ENCODE results near the gene DYNLL1.
A peak's percentile ranks its signal among the peaks of the same experiment; 100 is the strongest.
"Not testable (repeated sequence)": the region's sequence is repeated elsewhere in the genome, so short reads cannot be mapped to it uniquely, and the experiment has no call there.

The DYNLL1 gene

GRCh38 chr12:120495731-120496412 is at the start of gene DYNLL1:
Gene DYNLL1, plus strand, starts transcription at chr12:120496113. Its CDS starts 309 bp downstream, at chr12:120496422.
- peak within 1 kb of the TSS; percentile 86 for H3K27ac Mint-ChIP-seq
- peak; percentile 97 for DNase-seq
- H3K27me3 Mint-ChIP-seq, result no peaks in the 10 kb centered on the region
- H3K4me3 Mint-ChIP-seq, result peak within 1 kb of the TSS; percentile 93
- H3K4me1 Mint-ChIP-seq, result peaks cover 45% of the 10 kb centered on the region
- CTCF ChIA-PET, result interaction anchor here (1.0 to 1.7 kb wide), 3 partner anchors 52 to 194 kb away, joined by 3 to 7 read pairs (median 4); partner anchors contain the start of gene SIRT4
- peaks cover 35% of the 10 kb centered on the region for H3K36me3 Mint-ChIP-seq
- no peaks in the 10 kb centered on the region for H3K9me3 Mint-ChIP-seq

GRCh38 chr12:120446844-120447178 is 49.1 kb upstream of the DYNLL1 start:
- not testable (repeated sequence) for H3K9me3 Mint-ChIP-seq, H3K27me3 Mint-ChIP-seq, DNase-seq
- H3K4me3 Mint-ChIP-seq, result peak overlapping the region; percentile 92
- peaks cover 40% of the 10 kb centered on the region for H3K4me1 Mint-ChIP-seq
- H3K36me3 Mint-ChIP-seq, result peaks cover 35% of the 10 kb centered on the region
- CTCF ChIA-PET, result interaction anchor here (0.8 kb wide), 1 partner anchor 237 kb away, joined by 3 read pairs; no protein-coding TSS in a partner anchor
- H3K27ac Mint-ChIP-seq, result peak overlapping the region; percentile 93

- CTCF ChIA-PET, result interaction anchor here (0.8 to 3.6 kb wide), 3 partner anchors 12 to 19 kb away, joined by 3 to 11 read pairs (median 3); no protein-coding TSS in a partner anchor
- Mint-ChIP-seq H3K27me3 (peaks cover 5% of the 10 kb centered on the region), H3K27ac (peak overlapping the region; percentile 72), H3K4me1 (peaks cover 40% of the 10 kb centered on the region), H3K4me3 (peak overlapping the region; percentile 92), H3K36me3 (peaks cover 31% of the 10 kb centered on the region), H3K9me3 (no peaks in the 10 kb centered on the region)
- DNase-seq, result no peak
Observed at GRCh38 chr12:120447992-120448391, 47.9 kb upstream of the DYNLL1 start.

- Mint-ChIP-seq H3K27ac (peak overlapping the region; percentile 33), H3K4me1 (peaks cover 13% of the 10 kb centered on the region), H3K36me3 (peaks cover 32% of the 10 kb centered on the region)
- CTCF ChIA-PET, result interaction anchor here (1.0 to 3.5 kb wide), 8 partner anchors 8 to 236 kb away, joined by 3 to 19 read pairs (median 5); partner anchors contain the start of gene SIRT4
- not testable (repeated sequence) for DNase-seq, H3K27me3 Mint-ChIP-seq, H3K4me3 Mint-ChIP-seq, H3K9me3 Mint-ChIP-seq
Observed at GRCh38 chr12:120452524-120452923, 43.4 kb upstream of the DYNLL1 start.

- Mint-ChIP-seq H3K4me3 (no peak overlapping the region), H3K9me3 (no peaks in the 10 kb centered on the region), H3K36me3 (peaks cover 31% of the 10 kb centered on the region), H3K27me3 (no peaks in the 10 kb centered on the region), H3K27ac (no peak overlapping the region), H3K4me1 (peaks cover 8% of the 10 kb centered on the region)
- CTCF ChIA-PET, result interaction anchor here (0.8 to 3.5 kb wide), 8 partner anchors 9 to 235 kb away, joined by 3 to 19 read pairs (median 5); partner anchors contain the start of gene SIRT4
- DNase-seq, result no peak
Observed at GRCh38 chr12:120453060-120453750, 42.7 kb upstream of the DYNLL1 start.

- Mint-ChIP-seq H3K9me3 (no peaks in the 10 kb centered on the region), H3K36me3 (peaks cover 37% of the 10 kb centered on the region), H3K27ac (no peak overlapping the region), H3K4me3 (no peak overlapping the region), H3K4me1 (peaks cover 6% of the 10 kb centered on the region), H3K27me3 (no peaks in the 10 kb centered on the region)
- peak; percentile 35 for DNase-seq
- CTCF ChIA-PET, result interaction anchor here (1.1 to 3.5 kb wide), 4 partner anchors 9 to 234 kb away, joined by 3 to 19 read pairs (median 4); no protein-coding TSS in a partner anchor
Observed at GRCh38 chr12:120453977-120454376, 41.9 kb upstream of the DYNLL1 start.

GRCh38 chr12:120455302-120455701 is 40.6 kb upstream of the DYNLL1 start:
- Mint-ChIP-seq H3K4me1 (peaks cover 3% of the 10 kb centered on the region), H3K27me3 (no peaks in the 10 kb centered on the region), H3K9me3 (no peaks in the 10 kb centered on the region), H3K36me3 (peaks cover 43% of the 10 kb centered on the region), H3K4me3 (no peak overlapping the region), H3K27ac (no peak overlapping the region)
- CTCF ChIA-PET, result interaction anchor here (0.6 to 3.5 kb wide), 4 partner anchors 8 to 192 kb away, joined by 3 to 19 read pairs (median 3); no protein-coding TSS in a partner anchor
- no peak for DNase-seq

GRCh38 chr12:120457133-120457532 is 38.8 kb upstream of the DYNLL1 start:
- no peak for DNase-seq
- Mint-ChIP-seq H3K27ac (peak overlapping the region; percentile 17), H3K36me3 (peaks cover 48% of the 10 kb centered on the region)

GRCh38 chr12:120460157-120460556 is 35.8 kb upstream of the DYNLL1 start:
- H3K36me3 Mint-ChIP-seq, result peaks cover 68% of the 10 kb centered on the region
- CTCF ChIA-PET, result interaction anchor here (0.7 to 1.6 kb wide), 2 partner anchors 8 to 9 kb away, joined by 3 to 6 read pairs; no protein-coding TSS in a partner anchor
- H3K27me3 Mint-ChIP-seq, result no peaks in the 10 kb centered on the region
- no peak for DNase-seq
- H3K27ac Mint-ChIP-seq, result no peak overlapping the region
- H3K4me3 Mint-ChIP-seq, result no peak overlapping the region
- H3K4me1 Mint-ChIP-seq, result no peaks in the 10 kb centered on the region
- no peaks in the 10 kb centered on the region for H3K9me3 Mint-ChIP-seq

More at GRCh38 chr12:120457133-120457532, 38.8 kb upstream of the DYNLL1 start:
- H3K9me3 Mint-ChIP-seq, result no peaks in the 10 kb centered on the region
- H3K4me1 Mint-ChIP-seq, result peaks cover 3% of the 10 kb centered on the region
- CTCF ChIA-PET, result interaction anchor here (1.1 to 3.6 kb wide), 3 partner anchors 9 to 13 kb away, joined by 3 to 14 read pairs (median 6); partner anchors contain the start of gene SRSF9
- H3K27me3 Mint-ChIP-seq, result no peaks in the 10 kb centered on the region
- H3K4me3 Mint-ChIP-seq, result no peak overlapping the region

- Mint-ChIP-seq H3K4me1 (peaks cover 14% of the 10 kb centered on the region), H3K27ac (no peak overlapping the region), H3K27me3 (no peaks in the 10 kb centered on the region), H3K36me3 (peaks cover 68% of the 10 kb centered on the region), H3K9me3 (no peaks in the 10 kb centered on the region), H3K4me3 (no peak overlapping the region)
- no peak for DNase-seq
- CTCF ChIA-PET, result interaction anchor here (0.9 to 3.2 kb wide), 2 partner anchors 9 to 18 kb away, joined by 3 to 19 read pairs; no protein-coding TSS in a partner anchor
Observed at GRCh38 chr12:120462099-120462640, 33.7 kb upstream of the DYNLL1 start.

- Mint-ChIP-seq H3K27me3 (no peaks in the 10 kb centered on the region), H3K9me3 (no peaks in the 10 kb centered on the region), H3K36me3 (peaks cover 65% of the 10 kb centered on the region), H3K27ac (no peak overlapping the region), H3K4me3 (no peak overlapping the region), H3K4me1 (peaks cover 25% of the 10 kb centered on the region)
- no peak for DNase-seq
- CTCF ChIA-PET, result interaction anchor here (3.2 kb wide), 1 partner anchor 10 kb away, joined by 19 read pairs; no protein-coding TSS in a partner anchor
Observed at GRCh38 chr12:120463712-120464111, 32.2 kb upstream of the DYNLL1 start.

- DNase-seq, result no peak
- H3K27ac Mint-ChIP-seq, result no peak overlapping the region
- H3K4me1 Mint-ChIP-seq, result peaks cover 32% of the 10 kb centered on the region
- CTCF ChIA-PET, result interaction anchor here (0.8 to 2.8 kb wide), 6 partner anchors 8 to 110 kb away, joined by 3 to 14 read pairs (median 4); no protein-coding TSS in a partner anchor
- no peak overlapping the region for H3K4me3 Mint-ChIP-seq
- no peaks in the 10 kb centered on the region for H3K9me3 Mint-ChIP-seq
- H3K36me3 Mint-ChIP-seq, result peaks cover 51% of the 10 kb centered on the region
- H3K27me3 Mint-ChIP-seq, result no peaks in the 10 kb centered on the region
Observed at GRCh38 chr12:120465756-120466155, 30.2 kb upstream of the DYNLL1 start.

- Mint-ChIP-seq H3K27ac (peak overlapping the region; percentile 19), H3K4me3 (no peak overlapping the region), H3K4me1 (peaks cover 39% of the 10 kb centered on the region), H3K27me3 (no peaks in the 10 kb centered on the region), H3K9me3 (no peaks in the 10 kb centered on the region), H3K36me3 (peaks cover 49% of the 10 kb centered on the region)
- CTCF ChIA-PET, result interaction anchor here (0.6 to 2.8 kb wide), 12 partner anchors 9 to 163 kb away, joined by 3 to 14 read pairs (median 4); partner anchors contain the start of gene COQ5
- peak; percentile 66 for DNase-seq
Observed at GRCh38 chr12:120466560-120467315, 29.2 kb upstream of the DYNLL1 start.

All from activated naive CD4-positive, alpha-beta T cell treated with anti-CD3 and anti-CD28 coated beads, Interleukin-2, amount 10 ng/mL, durations not matched to agents 7 days and 5 days (primary cell).